Stimulated activated naive CD4-positive, alpha-beta T cell (primary cell): ENCODE data around the gene MTARC1.

Source experiments
- DNase-seq, 6 experiments: peaks; one replicate each; lab custom pipeline; 2025; lab: John Stamatoyannopoulos, UW

The MTARC1 gene

GRCh38 chr1:220806408-220806807 lies 19.7 kb downstream of the MTARC1 start:
- no peak for DNase-seq

DNA sequence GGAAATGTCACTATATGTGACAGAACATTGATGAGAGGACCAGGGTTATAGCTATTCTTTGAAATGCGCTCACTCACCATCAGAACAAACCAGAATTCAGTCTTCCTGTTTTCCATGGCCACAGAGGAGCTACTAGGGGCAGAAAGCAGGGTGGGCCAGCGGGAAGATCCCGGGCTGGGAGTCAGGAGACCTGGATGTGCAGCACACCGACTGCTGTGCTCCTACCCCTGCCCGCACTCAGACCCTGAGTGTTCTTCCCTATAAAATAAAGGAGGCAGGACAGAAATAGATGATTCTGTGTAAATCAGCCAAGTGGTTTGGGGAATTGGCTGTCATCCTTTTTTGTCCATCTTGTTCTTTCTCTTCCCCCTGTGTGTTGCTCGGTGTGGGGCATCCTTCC lies 21.0 kb downstream of the MTARC1 start:
- no peak for DNase-seq

DNA sequence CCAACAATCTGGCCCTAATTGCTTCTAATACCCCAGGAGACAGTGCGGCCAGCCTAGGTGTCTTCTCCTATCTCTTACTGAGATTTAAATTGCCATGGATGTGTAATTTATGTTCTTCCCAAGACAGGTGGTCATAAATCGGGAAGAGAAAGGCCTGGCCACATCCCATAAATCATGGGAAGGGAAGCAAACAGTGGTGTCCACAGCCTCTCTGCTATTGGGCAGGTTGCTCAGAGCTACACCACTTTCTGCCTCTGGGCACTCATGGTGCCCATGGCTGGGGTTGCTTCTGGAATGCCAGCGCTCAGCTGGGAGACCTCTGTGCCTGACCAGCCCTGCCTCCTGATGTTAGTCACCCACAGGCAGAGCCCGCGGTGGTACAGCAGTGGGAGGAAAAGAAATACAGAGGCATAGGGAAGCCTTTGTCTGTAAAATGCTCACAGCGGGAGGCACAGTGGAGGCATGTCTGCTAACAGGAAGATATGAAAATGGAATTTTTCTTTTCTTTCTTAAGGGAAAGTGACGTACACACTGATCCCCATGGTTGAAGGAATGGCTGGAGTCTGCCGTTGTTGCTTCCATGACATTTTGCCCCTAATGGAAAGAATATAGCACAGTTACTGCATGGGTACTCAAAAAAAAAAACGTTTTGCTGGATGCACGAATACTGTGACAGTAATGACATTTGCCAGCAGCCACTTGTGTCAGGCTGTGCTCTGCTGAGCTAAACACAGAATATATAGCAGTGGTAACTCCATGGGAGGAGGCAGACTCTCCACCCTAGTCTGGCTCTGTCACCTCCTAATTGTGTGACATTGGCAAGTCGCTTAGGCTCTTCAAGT lies 21.9 kb downstream of the MTARC1 start:
- DNase-seq, result no peak

- no peak for DNase-seq
These were observed 22.5 kb downstream of the MTARC1 start for GRCh38 chr1:220809187-220809550.

- DNase-seq, result no peak
These were observed 23.0 kb downstream of the MTARC1 start for GRCh38 chr1:220809704-220810103.

- DNase-seq, result peak; percentile 23 to 73 (median 44)
These were observed 23.5 kb downstream of the MTARC1 start for GRCh38 chr1:220810179-220810653.

GRCh38 chr1:220810963-220811362 lies 24.2 kb downstream of the MTARC1 start:
- DNase-seq, result no peak

DNA sequence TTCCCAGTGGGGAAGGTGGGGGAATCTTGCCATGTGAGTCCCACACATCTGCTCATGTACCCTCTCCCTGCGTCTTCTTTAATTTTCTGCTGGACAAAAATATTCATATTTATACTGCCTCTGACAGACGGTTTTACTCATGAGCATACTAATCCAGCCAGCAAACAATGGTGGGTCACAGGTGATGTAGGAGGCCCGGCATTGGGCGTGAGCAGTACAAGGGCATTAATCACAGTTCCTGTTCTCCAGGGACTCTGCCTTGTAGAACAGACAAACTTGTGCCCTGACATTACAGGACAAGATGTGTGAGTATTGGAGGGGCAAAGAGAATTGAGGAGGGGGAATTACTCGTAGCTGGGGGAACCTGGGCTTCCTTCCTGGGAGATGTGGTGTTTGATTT lies 25.0 kb downstream of the MTARC1 start:
- DNase-seq, result no peak

GRCh38 chr1:220812308-220812707 lies 25.6 kb downstream of the MTARC1 start:
- no peak for DNase-seq

- DNase-seq, result no peak
These were observed 26.3 kb downstream of the MTARC1 start for GRCh38 chr1:220813013-220813412.

GRCh38 chr1:220815409-220815808 lies 28.7 kb downstream of the MTARC1 start:
- no peak for DNase-seq

GRCh38 chr1:220817907-220818306 lies 31.2 kb downstream of the MTARC1 start:
- DNase-seq, result no peak

GRCh38 chr1:220818421-220819173 lies 31.9 kb downstream of the MTARC1 start:
- DNase-seq, result no peak

DNA sequence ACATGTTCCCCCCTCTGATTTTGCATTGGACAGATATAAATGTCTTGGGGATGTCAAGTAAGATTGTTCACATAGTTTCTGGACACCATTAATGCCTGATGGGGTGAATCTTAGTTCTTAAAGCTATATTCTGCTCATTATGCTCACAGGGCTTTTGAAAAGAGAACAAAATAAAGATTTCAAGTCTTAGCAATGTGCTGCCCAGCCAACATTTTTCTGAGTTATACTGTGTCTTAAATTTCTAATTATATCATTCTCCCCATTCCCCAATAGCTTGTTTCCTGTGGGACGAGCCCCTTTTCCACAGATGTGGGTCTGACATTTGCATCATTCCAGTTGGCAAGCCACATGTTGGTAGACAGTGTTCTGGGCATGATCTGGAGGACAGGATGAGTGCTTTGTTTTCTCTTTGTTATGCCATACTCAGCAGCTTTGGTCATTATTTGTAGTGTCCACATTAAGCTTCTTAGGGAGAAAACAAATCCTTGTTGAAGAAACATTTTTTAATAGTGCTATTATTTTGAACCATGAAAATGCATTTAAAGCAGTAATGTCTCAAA lies 32.8 kb downstream of the MTARC1 start:
- no peak for DNase-seq

- DNase-seq, result no peak
These were observed 37.6 kb downstream of the MTARC1 start for GRCh38 chr1:220824031-220824989.

DNA sequence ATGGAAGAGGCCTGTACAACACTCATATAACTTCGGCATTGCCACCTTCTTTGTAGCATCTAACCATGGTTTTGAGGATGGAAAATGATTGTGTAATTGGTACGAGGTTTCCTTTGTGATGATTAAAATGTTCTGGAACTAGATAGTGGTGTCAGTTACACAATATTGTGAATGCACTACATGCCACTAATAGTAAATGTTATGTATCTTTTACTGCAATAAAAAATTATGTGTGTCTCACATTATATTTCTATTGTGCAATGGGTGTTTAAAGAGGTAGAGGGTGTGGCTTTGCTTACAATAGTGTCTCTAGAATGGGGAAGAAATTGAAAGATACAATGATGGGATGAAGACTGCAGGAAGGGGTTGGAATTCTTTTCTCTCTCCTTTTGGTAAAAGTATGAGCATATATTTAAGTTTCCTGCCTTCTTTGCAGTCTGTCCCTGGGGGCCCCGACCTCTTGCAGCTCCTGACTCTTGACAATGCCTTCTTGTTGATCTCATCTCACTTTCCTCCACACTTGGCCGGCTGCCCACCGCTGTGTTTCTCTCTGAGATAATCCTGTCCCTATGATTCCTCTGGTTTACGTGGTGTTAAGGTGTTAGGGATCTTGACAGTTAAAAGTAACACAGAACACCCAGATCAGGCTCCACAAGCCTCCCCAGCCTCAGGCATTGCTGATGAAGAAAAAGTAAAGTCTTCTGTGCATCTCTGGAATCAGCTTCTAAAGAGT lies 39.3 kb downstream of the MTARC1 start:
- no peak for DNase-seq

DNA sequence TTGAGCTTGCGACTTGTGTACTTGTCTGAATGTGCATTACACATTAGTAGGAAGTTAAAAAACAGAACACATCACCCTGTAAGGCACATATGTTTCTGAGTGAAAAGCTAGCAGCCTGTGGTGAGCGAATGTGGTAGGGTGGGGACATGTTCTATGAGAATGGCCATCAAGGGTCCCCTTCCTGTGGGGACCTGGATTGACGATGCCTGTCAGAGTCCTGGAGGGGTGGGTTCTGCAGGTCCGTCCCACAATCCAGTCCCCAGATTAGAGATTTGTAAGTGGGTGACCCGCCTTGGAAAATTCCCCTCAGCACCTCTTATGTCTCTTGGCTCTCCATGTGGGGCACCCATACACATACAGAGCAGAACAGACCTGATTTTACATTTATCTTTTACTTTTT lies 40.0 kb downstream of the MTARC1 start:
- DNase-seq, result no peak

DNA sequence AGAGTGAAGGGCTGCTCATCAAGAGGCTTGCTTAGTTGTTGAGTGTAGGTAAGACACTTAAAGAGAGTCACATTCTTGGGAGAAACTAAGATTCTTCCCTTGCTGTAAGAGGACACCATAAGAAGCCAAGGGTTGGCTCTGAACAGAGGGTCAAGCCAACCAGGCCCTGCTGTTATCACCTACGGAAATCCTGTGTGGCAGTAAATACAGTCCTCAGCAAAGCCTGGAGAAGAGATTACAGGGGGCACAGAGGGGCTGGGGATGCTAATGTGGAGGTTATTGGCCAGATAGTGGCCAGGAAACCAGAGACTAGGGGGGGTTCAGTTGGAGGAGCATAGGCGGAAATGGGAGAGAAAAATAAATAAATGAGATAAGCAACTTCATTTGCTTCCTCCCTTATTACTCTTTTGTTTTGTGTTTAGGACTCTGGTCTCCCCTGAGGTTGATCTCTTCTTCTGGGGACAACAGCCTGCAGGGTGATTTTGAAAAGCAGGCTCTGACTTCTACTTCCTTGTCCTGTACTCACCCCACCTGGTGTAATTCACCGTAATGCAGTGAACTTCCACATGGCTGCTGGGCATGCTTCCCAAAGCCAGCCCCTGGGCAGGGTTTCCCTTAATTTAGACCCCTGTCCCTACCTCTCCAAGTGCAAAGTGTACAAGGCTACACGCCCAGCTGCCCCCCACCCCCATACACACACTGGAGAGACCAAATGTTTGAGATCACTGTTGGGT lies 40.9 kb downstream of the MTARC1 start:
- no peak for DNase-seq

GRCh38 chr1:220828179-220828490 lies 41.4 kb downstream of the MTARC1 start:
- peak in 1 of 6 experiments; percentile 2 for DNase-seq

GRCh38 chr1:220828950-220829586 lies 42.4 kb downstream of the MTARC1 start:
- DNase-seq, result no peak
